ENCODE data around the gene TESMIN.

GRCh38 chr11:68694431-68695297 lies 56.7 kb downstream of the TESMIN start:
- TF ChIP-seq, protein P1, sequence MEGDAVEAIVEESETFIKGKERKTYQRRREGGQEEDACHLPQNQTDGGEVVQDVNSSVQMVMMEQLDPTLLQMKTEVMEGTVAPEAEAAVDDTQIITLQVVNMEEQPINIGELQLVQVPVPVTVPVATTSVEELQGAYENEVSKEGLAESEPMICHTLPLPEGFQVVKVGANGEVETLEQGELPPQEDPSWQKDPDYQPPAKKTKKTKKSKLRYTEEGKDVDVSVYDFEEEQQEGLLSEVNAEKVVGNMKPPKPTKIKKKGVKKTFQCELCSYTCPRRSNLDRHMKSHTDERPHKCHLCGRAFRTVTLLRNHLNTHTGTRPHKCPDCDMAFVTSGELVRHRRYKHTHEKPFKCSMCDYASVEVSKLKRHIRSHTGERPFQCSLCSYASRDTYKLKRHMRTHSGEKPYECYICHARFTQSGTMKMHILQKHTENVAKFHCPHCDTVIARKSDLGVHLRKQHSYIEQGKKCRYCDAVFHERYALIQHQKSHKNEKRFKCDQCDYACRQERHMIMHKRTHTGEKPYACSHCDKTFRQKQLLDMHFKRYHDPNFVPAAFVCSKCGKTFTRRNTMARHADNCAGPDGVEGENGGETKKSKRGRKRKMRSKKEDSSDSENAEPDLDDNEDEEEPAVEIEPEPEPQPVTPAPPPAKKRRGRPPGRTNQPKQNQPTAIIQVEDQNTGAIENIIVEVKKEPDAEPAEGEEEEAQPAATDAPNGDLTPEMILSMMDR (conservative IDR thresholded peaks at IDR 0.05; ENCODE audit: low read depth, low read length) = no peak
- TF ChIP-seq EZH2 (IDR thresholded peaks at IDR 0.05; ENCODE audit: borderline replicate concordance, low read depth, low read length, poor library complexity, severe bottlenecking) = no peak
